NCI-H1105 (cell line): ENCODE data around the gene PTGR2.
"Not testable (repeated sequence)": the region's sequence is repeated elsewhere in the genome, so short reads cannot be mapped to it uniquely, and the experiment has no call there.

Experiments
- DNase-seq: peaks from one replicate; lab custom pipeline; 2025; lab: John Stamatoyannopoulos, UW

Gene PTGR2

DNA sequence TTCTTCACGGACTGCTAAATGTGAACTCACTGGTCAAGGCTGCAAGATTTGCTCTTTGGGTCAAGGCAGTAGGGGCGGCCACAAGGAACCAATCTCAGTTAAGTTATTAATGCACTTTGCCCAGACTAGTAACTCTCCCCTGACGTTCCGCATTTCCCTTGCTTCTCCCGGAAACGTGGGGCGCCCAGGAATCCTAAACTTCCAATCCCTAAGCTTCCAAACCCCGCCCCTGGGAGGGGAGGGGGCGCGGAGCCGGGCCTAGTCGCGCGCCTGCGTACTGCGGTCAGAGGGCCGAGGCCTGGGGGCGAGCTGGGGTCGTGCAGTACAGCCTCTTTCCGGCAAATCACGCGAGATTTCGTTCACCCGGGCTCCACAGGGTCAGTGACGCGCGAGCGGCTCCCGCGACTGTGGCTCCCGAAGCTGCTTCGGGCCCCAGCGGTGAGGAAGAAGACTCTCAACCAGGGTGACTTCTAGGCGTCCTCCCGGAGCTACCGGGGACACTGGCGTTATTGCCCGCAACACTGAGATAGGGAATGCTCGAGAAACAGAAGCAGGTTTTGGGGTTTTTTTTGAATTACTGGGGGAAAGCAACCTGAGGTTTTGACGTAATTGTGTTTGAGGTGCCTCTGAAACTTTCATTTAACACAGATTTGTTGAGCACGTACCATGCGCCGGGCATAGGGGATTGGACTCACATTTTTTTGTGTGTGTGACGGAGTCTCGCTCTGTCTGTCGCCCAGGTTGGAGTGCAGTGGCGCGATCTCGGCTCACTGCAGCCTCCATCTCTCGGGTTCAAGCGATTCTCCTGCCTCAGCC lies at the start of gene PTGR2:
PTGR2 (plus strand) TSS at position 265 of the 816 bp plus-strand sequence. CDS start 7,032 bp downstream, outside the sequence.
- peak; percentile 95 for DNase-seq

DNA sequence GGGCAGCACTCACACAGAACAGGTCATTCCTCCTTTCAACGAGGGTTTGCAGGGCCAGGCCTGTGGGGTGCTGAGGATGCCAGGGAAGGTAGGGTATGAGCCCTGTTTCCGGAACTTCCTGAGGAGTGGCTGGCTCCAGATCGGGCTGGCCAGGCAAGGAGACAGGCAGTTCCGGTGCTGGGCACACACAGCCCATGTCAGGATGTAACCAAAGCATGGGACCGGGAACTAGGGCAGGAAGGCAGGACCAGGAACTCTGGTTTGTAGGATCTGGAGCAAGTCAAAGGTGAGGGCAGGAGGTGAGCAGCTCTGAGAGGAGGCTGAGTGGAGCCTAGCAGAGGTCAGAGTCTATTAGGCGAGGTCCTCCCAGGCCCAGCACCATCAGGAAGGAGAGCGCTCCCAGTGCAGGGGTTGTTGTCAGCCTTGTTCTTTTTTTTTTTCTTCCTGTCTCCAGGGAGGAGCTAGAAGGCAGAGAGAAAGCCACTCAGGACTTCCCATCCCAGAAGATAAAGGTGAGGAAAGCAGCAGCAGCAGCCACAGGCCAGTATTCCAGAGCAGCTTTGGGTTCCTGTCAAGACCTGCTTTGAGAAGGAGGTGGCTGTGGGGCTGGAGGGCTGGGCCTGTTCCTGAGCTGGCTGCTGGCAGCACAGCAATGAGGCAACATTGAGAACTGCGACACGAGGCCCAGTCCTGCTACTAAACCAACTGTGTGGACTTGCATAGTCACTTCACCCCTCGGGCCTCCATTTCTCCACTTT lies 49.0 kb upstream of the PTGR2 start:
- DNase-seq = no peak

DNA sequence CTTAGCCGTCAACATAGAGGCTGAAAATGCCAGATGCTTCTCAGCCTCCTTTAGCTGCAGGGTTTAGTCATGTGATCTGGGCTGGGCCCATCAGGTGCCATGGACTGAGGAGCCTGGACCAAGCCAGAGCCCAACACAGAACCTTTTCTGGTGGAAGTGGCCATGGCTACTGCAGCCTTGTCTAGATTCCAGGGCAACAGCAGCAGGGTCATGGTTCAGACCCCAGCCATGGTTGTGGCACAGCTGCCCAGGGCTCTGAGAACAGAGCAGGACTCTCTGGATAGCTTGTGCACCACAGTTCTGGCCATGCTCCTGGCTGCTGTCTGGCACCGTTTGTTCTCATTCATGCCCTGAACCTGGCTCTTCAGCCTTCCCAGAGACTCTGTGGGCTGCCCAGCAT lies 47.0 kb upstream of the PTGR2 start:
- no peak for DNase-seq

DNA sequence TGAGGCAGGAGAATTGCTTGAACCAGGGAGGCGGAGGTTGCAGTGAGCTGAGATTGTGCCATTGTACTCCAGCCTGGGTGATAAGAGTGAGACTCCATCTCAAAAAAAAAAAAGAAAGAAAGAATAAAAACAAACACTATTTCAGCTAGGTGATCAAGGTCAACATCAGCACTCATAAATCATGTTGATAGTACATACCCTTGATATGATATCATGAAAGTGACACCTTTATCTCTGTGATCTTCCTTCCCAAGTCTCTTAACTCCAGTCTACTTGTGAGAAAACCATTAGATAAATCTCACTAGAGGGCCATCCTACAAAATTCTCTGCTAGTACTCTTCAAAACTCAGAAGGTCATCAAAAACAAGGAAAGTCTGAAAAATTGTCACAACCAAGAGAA lies 44.2 kb upstream of the PTGR2 start:
- no peak for DNase-seq

DNA sequence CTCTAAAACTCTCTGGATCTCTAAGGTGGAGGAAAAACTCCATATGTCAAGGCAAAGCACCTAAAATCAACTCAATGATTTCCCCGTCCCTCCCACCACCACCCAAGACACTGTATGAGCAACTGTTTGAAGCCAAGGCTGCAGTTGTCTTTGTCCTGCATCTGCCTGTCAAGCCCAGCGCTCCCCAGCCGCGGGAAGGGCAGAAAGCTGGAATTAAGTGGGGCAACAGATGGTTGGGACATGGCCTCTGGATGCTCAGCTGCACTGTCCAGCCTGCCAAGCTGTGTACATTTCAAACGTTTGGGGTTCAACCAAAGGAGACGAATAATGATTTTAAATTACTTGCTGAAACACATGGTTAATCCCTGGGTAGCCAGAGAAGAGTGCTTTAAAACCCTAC lies 42.2 kb upstream of the PTGR2 start:
- no peak for DNase-seq

DNA sequence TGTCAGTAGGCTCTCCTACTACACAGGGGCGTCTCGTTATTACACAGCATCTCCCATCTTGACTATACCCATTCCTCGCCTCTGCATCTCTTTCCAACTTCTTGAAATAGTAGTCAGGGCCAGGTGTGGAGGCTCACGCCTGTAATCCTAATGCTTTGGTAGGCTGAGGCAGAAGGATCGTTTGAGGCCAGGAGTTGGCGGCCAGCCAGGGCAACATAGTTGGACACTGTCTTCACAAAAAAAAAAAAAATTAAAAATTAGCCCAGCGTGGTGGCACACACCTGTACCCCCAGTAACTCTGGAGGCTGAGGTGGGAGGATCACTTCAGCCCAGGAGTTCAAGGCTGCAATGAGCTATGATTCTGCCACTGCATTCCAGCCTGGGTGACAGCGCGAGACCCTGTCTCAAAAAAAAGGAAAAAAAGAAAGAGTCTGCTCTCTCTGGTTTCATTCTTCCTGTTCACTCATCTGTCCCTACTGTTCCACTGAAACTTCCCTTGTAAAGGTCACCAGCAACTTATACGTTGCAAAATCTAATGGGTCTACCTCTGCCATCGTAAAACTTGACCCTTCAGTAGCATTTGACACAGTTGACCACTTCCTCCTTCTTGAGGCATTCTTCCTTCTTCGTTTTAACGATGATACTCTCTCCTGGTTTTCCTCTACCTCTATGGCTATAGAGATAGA lies 41.0 kb upstream of the PTGR2 start:
- DNase-seq = no peak

DNA sequence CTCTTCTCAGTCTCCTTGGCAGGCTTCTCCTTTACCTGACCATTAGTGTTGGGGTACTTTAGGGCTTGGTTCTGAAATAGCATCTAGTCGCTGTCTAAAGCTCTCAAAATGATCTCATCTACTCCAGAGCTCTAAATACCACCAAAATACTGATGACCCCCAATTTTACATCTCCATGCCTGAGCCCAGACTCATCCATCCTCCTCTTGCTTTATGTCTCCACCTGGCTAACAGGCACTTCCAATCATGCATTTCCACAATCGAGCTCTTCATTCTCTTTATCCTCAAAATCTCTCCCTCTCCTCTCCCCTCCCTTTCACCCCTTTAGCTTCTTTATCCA lies 40.5 kb upstream of the PTGR2 start:
- DNase-seq = no peak

DNA sequence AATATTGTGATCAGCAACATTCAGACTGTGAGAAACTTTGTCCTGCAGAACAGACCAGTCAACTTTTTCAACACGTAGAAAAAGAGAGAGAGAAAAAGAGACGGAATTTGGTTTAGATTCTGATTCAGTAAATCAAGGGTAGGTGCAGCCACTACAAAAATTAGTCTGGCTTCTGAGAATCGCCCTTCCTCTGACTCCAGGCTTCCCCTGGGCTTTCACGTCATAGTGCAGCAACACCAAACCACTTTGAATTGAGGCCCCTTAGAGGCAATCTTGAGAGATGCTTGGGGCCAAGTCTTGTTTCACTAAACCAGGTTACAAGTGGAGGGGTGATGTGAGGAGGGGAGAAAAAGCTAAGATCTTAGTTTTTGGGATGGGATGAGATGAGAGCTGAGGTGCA lies 37.5 kb upstream of the PTGR2 start:
- DNase-seq = no peak

DNA sequence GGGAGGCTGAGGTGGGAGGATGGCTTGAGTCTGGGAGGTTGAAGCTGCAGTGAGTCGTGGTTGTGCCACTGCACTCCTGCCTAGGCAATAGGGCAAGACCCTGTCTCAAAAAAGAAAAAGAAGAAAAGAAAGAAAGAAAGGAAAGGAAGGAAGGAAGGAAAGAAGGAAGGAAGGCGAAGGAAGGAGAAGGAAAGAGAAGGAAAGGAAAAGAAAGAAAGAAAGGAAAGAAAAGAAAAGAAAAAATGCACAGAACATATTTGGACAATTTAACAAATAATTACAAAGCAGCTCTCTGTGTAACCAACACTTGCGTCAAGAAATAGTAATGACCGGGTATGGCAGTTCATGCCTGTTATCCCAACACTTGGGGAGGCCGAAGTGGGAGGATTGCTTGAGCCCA lies 35.8 kb upstream of the PTGR2 start:
- no peak for DNase-seq

DNA sequence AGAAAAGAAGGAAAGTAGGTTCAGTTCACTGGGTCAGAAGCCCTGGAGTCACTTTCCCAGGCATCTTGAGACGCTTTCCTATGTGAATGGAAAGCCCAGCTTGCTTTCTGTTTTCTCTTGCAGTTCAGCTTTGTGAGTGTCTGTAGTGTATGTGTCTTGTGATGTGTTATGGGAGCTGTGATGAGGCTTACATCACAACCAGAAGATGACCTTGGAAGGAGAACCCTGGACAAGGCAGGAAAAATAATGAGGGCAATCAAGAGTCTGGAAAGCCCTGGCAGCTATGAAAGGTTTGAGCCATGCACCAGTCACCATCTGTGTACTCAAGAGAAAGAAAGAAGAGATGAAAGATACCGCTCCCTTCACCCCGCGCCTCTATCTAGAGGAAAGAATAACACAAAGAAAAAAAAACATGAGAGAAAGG lies 35.2 kb upstream of the PTGR2 start:
- DNase-seq = no peak

DNA sequence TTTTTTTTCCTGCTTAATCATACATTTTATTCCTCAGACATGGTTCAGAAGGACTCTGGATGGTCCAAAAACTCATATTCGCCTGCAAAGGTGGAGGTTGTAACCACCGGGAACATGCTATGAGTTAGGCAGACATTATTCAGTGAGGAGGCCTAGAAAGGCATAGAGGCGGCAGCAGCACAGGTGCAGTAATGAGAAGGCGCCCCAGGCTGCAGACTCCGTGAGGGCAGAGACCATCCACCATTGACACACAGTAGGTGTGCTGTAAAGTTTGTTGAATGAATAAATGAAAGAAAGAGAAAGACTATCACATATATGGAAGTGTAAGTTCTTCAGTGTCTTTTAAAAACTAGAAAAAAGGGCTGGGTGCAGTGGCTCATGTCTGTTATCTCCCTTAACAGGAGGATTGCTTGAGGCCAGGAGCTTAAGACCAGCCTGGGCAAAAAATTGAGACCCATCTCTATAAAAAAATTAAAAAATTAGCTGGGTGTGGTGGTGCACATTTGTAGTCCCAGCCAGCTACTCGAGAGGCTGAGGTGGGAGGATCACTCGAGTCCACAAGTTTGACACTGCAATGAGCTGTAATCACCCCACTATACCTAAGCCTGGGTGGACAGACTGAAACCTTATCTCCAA lies 34.5 kb upstream of the PTGR2 start:
- DNase-seq = no peak

DNA sequence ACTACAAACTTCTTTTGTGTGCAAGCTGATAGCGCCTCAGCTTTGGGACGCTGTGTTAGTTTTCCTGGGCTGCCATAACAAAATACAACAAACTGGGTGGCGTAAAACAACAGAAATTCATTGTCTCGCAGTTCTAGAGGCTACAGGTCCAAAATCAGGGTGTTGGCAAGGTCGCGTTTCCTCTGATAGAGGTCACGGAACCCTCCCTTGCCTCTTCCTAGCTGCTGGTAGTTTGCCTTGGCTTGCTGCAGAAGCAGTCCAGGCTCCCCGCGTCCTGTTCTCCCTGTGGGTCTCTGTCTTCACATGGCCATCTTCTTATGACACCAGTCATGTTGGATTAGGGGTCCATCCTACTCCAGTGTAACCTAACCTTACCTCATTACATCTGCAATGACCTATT lies 32.8 kb upstream of the PTGR2 start:
- DNase-seq = no peak

DNA sequence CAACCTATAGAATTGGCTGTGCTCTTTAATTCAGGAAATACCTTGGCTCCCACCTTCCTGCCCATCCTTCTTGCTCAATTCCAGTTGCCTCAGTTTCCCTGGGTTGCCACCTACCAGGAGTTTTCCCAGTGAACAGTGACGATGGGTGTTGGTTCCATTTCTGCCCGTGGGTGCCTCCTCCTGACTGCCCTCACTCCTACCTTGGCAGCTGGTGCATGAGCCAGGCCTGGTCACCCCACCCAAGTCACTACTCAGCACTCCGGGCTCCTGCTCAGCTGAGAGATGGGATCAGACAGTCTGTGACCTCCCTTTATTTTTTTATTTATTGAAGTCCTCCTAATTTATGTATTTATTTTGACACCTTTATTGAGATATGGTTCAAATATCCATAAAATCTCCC lies 31.0 kb upstream of the PTGR2 start:
- DNase-seq = no peak

DNA sequence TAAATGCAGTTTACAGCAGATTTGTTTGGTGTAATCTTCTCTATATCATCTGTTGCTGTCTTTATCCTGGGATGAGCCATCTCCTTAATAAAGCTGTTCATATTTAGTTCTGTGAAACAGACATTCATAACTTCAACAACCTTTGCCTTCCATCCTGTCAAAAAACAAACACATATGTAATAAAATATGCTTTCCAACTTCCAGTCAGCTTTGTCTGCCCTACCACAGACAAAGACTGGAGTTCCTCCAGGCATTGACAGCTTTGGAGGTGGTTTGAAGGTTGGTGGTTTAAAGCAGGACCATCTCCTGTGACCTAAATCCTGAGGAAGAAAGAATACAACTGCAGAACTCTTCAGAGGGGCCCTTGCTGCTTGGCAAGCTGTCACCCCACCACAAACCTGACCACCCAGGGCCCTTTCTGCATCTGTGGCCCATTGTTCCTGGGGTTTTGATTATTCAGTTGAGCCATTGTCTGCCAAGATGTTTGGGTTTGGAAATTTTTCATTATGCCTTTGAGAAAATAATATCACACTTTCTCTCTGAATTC lies 28.2 kb upstream of the PTGR2 start:
- no peak for DNase-seq

DNA sequence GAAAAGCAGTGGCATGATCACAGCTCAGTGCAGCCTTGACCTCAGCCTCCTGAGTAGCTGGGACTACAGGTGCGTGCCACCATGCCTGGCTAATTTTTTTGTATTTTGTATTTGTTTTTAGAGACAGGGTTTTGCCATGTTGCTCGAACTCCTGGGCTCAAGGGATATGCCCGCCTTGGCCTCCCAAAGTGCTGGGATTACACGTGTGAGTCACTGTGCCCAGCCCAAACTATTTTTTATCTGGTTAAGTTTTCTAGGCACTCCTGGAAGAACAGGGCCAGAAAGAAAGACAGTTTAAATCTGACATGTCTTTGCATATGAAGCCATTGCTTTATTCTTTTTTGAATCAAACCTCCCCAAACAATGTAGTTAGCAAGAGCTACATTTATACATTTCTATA lies 27.5 kb upstream of the PTGR2 start:
- no peak for DNase-seq

DNA sequence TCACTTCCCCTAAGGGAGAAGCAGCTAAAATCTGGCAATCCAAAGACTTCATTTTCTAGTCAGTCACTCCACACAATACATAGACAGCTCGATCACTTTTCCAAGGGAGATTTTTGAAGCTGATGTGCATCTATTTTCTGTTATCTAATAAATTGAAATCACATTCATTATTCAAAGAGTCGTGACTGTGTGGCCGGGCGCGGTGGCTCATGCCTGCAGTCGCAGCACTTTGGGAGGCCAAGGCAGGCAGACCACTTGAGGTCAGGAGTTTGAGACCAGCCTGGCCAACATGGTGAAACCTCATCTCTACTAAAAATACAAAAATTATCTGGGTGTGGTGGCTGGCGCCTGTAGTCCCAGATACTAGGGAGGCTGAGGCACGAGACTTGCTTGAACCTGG lies 27.1 kb upstream of the PTGR2 start:
- no peak for DNase-seq

DNA sequence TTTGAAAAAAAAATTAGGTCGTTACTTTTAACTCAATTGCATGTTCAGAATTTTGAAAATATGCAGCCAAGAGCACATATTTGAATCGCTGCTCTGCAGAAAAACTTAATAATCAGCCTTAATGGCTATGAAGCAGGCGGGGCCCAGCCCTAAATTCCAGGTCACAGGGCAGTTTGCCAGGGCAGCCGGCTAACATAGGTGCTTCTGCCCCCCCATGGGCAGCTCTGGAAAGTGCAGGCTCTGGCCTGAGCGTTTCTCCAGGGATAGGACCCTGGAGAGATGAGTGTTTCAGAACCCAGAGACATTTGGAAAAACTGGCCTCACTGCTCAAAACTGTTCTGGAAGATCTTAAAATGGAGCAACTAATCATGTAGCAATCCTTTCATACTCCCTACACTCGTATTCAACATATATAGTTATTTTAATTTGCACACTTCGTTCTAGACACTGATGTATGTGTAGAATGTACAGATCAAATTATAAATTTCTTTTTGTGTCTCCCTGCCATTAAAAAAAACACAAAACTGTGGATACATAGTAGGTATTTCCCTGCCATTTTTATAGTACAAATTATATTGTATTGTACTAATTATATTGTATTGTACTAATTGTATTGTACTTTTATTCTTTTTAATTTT lies 26.0 kb upstream of the PTGR2 start:
- DNase-seq = peak; percentile 86

DNA sequence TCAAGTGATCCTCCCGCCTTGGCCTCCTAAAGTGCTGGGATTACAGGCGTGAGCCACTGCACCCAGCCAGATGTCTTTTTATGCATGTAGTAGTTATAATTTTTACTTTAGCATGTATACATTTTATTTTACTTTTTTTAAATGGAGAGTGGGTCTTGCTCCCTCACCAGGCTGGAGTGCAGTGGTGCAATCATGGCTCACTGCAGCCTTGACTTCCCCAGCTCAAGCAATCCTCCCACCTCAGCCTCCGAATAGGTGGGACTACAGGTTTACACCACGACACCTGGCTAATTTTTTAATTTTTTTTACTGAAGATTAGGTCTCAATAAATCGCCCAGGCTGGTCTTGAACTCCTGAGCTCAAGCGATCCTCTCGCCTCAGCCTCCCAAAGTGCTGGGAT lies 24.4 kb upstream of the PTGR2 start:
- DNase-seq = not testable (repeated sequence)

DNA sequence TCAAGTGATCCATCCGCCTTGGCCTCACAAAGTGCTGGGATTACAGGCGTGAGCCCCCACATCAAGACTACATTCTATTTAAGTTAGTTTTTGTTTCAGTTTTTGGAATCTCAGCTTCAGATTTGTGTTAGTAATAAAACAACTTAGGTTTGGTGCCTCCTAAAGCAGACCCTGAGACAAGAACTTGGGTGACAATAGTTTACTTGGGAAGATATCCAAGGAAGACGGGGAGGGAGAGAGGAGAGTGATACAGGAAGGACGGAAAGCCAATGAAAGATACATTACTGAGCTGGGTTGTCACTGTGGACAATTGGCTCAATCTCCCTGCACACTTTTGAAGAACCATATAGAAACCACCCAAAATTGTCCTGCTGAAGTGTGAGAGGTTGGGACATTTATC lies 22.6 kb upstream of the PTGR2 start:
- DNase-seq = no peak

DNA sequence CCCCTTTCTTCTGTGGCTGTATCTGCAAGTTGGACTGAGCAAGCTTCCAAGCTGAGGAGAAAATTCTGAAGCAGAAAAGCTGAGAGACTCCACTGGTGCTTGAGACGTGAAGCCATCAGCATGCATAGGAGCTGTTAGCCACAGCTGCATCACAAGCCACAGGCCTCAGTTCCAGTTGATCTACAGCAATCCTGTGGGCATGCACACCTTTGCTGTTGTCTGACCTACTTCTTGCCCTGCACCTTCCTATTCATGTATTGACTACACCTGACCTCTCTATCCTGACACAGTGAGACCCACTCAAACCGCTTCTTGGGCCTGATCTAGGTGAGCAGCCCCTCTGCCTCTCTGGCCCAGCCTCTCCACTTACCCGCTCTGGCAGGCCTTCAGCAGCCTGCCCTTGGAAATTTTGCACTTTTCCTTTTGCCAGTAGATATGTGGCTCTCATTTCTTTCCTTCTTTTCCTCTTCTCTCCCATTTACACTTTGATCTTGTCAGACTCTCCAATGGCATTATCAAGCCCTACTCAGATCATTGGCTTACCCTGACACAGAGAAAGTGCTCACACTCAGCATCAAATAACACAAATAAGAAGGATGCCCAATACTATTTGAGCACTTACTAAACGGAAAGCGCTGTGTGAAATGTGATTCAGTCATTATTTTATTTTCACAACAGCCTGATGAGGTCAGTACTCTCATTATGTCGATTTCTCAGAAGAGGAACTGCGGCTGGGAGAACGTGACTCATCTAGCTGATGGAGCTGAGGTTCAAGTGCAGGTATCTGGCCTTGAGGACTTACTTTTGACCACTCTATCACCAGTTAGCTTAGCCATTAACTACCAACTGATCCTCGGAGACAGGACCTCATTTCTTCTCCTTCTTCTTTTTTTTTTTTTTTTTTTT lies 21.9 kb upstream of the PTGR2 start:
- DNase-seq = no peak

DNA sequence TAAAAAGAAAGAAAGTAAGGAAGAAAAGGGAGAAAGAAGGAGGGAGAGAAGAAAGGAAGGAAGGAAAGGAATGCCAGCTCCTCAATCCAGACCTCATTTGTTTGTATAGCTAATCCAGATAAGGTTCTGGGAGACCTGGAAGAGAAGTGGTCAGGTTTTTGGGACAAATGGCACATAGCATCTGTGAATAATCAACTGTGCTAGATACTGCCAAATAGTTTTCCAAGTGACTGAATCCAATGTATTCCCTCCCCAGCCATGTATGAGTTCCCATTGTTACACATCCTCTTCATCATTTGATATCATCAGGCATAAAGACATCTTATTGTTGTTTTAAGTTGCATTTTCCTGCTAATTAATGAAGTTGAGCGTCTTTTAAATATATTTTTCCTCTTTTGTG lies 18.6 kb upstream of the PTGR2 start:
- DNase-seq = no peak
